Measurements from ENCODE around the gene PPP3CA. TPM values are rescaled to one million over a fixed set of nuclear protein-coding genes. Genes with fewer than 3 reads are reported as not detected.

Gene PPP3CA
- total RNA-seq, 1 donor from 2014 or later: 36.5 TPM

- DNase-seq (ENCODE audit: low spot score): no peak
- H3K4me3 Mint-ChIP-seq (ENCODE audit: unreplicated experiment): no peak overlapping the region
- no peak overlapping the region for H3K27ac Mint-ChIP-seq (ENCODE audit: unreplicated experiment)
- H3K36me3 Mint-ChIP-seq (ENCODE audit: low read depth): no peaks in the 10 kb centered on the region
- H3K27me3 Mint-ChIP-seq (ENCODE audit: low read depth): no peaks in the 10 kb centered on the region
- no peak for TF ChIP-seq CTCF (IDR thresholded peaks at IDR 0.05)
- H3K9me3 Mint-ChIP-seq (ENCODE audit: low read depth): no peaks in the 10 kb centered on the region
- H3K4me1 Mint-ChIP-seq (ENCODE audit: low read depth): peaks cover 25% of the 10 kb centered on the region
Measured at GRCh38 chr4:101025755-101026154, 321.6 kb downstream of the PPP3CA start.

- no peak for DNase-seq (ENCODE audit: low spot score)
- Mint-ChIP-seq H3K9me3 (ENCODE audit: low read depth) (no peaks in the 10 kb centered on the region), H3K27ac (ENCODE audit: unreplicated experiment) (peak overlapping the region; percentile 84), H3K4me1 (ENCODE audit: low read depth) (peaks cover 41% of the 10 kb centered on the region), H3K4me3 (ENCODE audit: unreplicated experiment) (no peak overlapping the region), H3K27me3 (ENCODE audit: low read depth) (no peaks in the 10 kb centered on the region), H3K36me3 (ENCODE audit: low read depth) (no peaks in the 10 kb centered on the region)
- TF ChIP-seq CTCF (IDR thresholded peaks at IDR 0.05): no peak
Measured at GRCh38 chr4:101022151-101023024, 324.9 kb downstream of the PPP3CA start.

GRCh38 chr4:101020956-101021355 lies 326.4 kb downstream of the PPP3CA start:
- H3K36me3 Mint-ChIP-seq (ENCODE audit: low read depth): no peaks in the 10 kb centered on the region
- DNase-seq (ENCODE audit: low spot score): no peak
- peaks cover 45% of the 10 kb centered on the region for H3K4me1 Mint-ChIP-seq (ENCODE audit: low read depth)
- H3K27ac Mint-ChIP-seq (ENCODE audit: unreplicated experiment): peak overlapping the region; percentile 71
- no peak for TF ChIP-seq CTCF (IDR thresholded peaks at IDR 0.05)
- H3K4me3 Mint-ChIP-seq (ENCODE audit: unreplicated experiment): no peak overlapping the region
- H3K27me3 Mint-ChIP-seq (ENCODE audit: low read depth): no peaks in the 10 kb centered on the region
- H3K9me3 Mint-ChIP-seq (ENCODE audit: low read depth): no peaks in the 10 kb centered on the region

GRCh38 chr4:101019941-101020401 lies 327.4 kb downstream of the PPP3CA start:
- Mint-ChIP-seq H3K36me3 (ENCODE audit: low read depth) (no peaks in the 10 kb centered on the region), H3K4me1 (ENCODE audit: low read depth) (peaks cover 47% of the 10 kb centered on the region), H3K27ac (ENCODE audit: unreplicated experiment) (peak overlapping the region; percentile 27), H3K4me3 (ENCODE audit: unreplicated experiment) (no peak overlapping the region), H3K27me3 (ENCODE audit: low read depth) (no peaks in the 10 kb centered on the region), H3K9me3 (ENCODE audit: low read depth) (no peaks in the 10 kb centered on the region)
- DNase-seq (ENCODE audit: low spot score): no peak
- TF ChIP-seq CTCF (IDR thresholded peaks at IDR 0.05): no peak

- Mint-ChIP-seq H3K4me1 (ENCODE audit: low read depth) (peaks cover 53% of the 10 kb centered on the region), H3K27ac (ENCODE audit: unreplicated experiment) (no peak overlapping the region), H3K27me3 (ENCODE audit: low read depth) (no peaks in the 10 kb centered on the region), H3K36me3 (ENCODE audit: low read depth) (no peaks in the 10 kb centered on the region), H3K9me3 (ENCODE audit: low read depth) (no peaks in the 10 kb centered on the region), H3K4me3 (ENCODE audit: unreplicated experiment) (no peak overlapping the region)
- DNase-seq (ENCODE audit: low spot score): no peak
- TF ChIP-seq CTCF (IDR thresholded peaks at IDR 0.05): no peak
Measured at GRCh38 chr4:101019313-101019712, 328.0 kb downstream of the PPP3CA start.

All from chondrocyte (in vitro differentiated cells).